ENCODE data around the gene LIN28B.

DNA sequence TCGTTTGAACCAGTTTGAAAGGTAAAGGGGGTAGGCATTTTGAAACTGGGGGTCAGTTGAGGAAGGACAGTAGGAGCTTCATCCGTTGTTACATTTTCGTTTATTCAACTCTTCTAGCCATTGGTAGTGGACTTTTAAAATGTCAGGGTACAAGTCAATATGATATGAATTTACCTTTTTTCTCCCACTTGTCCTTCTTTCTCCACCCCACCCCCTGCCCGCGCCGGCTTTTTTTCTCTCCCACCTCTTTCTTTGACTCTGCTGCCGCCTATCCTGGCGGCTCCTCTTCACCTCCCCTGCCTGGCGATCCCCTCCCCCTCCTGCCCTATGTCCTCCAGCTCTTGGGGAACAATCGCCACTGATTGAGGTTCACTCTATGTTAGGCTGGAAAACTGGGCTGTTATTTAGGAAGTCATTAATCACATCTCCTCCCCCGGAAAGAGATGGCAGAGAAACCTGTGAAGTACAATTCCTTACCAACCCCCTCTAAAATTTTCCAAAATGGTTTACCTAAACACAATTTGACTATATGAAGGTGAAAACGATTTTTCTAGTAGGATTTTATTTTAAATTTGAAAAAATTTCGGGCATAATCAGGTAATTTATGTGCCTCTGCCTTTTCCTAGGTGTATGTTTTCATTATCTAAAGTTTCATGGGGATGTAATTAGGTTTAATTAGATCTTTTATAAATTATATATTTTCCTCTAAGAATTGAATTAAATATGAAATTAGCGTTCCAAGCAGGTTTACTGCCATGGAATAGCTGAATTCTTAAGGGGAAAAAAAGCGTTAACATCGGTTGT is 778 bp upstream of the LIN28B start:
- TF ChIP-seq POLR2A (IDR thresholded peaks at IDR 0.05) (no peak), CTCF (IDR thresholded peaks at IDR 0.05) (no peak)
